MCF 10A (cell line): ENCODE data around the gene BAHD1. TPM values are rescaled to one million over a fixed set of nuclear protein-coding genes. Genes with fewer than 3 reads are reported as not detected.
A peak's percentile ranks its signal among the peaks of the same experiment; 100 is the strongest.

Experiments
- BruUV-seq: library from RNA; stranded (reverse); fragments of 400-500 nt; replicated peaks from 2 replicates; lab custom pipeline; 2021; lab: Mats Ljungman, UMichigan
- CTCF ChIA-PET: fragments of 300-600 bp; sonication (Branson Sonifier 250); formaldehyde crosslinking; extraction: SDS; loops from one replicate; lab custom pipeline; 2021; ENCODE audit warnings: antibody characterized with exemption, inconsistent platforms; lab: Yijun Ruan, JAX
- POLR2A ChIA-PET: fragments of 300-600, 350-650 bp; sonication (Branson Sonifier 250); formaldehyde crosslinking; extraction: SDS; loops from one replicate; lab custom pipeline; 2020; ENCODE audit warnings: antibody characterized with exemption, inconsistent platforms; lab: Yijun Ruan, JAX
- DNase-seq: peaks from one replicate; pipeline ENCODE4 v3.0.0-alpha.2; 2018; ENCODE audit not compliant: unreplicated experiment
- H3K27ac Mint-ChIP-seq: one replicate; pipeline ENCODE4 v1.8.0; 2022; ENCODE audit warnings: mild to moderate bottlenecking, low read depth, mixed read lengths; ENCODE audit not compliant: unreplicated experiment
- H3K27me3 Mint-ChIP-seq: one replicate; pipeline ENCODE4 v1.8.0; 2022; ENCODE audit warnings: mixed read lengths; ENCODE audit not compliant: insufficient read depth, unreplicated experiment
- H3K36me3 Mint-ChIP-seq: one replicate; pipeline ENCODE4 v1.8.0; 2022; ENCODE audit warnings: mild to moderate bottlenecking, moderate library complexity, mixed read lengths; ENCODE audit not compliant: insufficient read depth, unreplicated experiment
- H3K4me1 Mint-ChIP-seq: one replicate; pipeline ENCODE4 v1.8.0; 2022; ENCODE audit warnings: mixed read lengths; ENCODE audit not compliant: insufficient read depth, unreplicated experiment
- H3K4me3 Mint-ChIP-seq: one replicate; pipeline ENCODE4 v1.8.0; 2022; ENCODE audit warnings: mild to moderate bottlenecking, moderate library complexity, mixed read lengths; ENCODE audit not compliant: unreplicated experiment
- H3K9me3 Mint-ChIP-seq: one replicate; pipeline ENCODE4 v1.8.0; 2022; ENCODE audit warnings: mixed read lengths; ENCODE audit not compliant: unreplicated experiment
- CTCF ChIP-seq: fragments of 200-600 bp; IDR thresholded peaks from one replicate; pipeline ENCODE4 v1.8.0; 2022; ENCODE audit warnings: antibody characterized with exemption, mild to moderate bottlenecking; ENCODE audit not compliant: unreplicated experiment
- intact Hi-C: fragments of 100-400 bp; cut with micrococcal nuclease; formaldehyde crosslinking; loops from 2 replicates; pipeline ENCODE4 v1.14.1; 2022
- total RNA-seq: library from RNA; stranded (reverse); gene quantifications from 2 replicates; pipeline ENCODE4 v1.2.3, GENCODE V29; 2022

The BAHD1 gene
- total RNA-seq, 1 experiment from 2014 or later = 14.9 TPM

- no peak for TF ChIP-seq CTCF
- no TSS peak for BruUV-seq
- intact Hi-C loops = no loop called here
- Mint-ChIP-seq H3K36me3 (no peaks in the 10 kb centered on the region), H3K27ac (no peak overlapping the region), H3K4me1 (peaks cover 9% of the 10 kb centered on the region), H3K4me3 (peak overlapping the region; percentile 67), H3K9me3 (no peaks in the 10 kb centered on the region), H3K27me3 (no peaks in the 10 kb centered on the region)
- no peak for DNase-seq
- ChIA-PET POLR2A (interaction anchor here (0.6 kb wide), 2 partner anchors 133 to 362 kb away, joined by 3 to 4 read pairs; no protein-coding TSS in a partner anchor), CTCF (no interaction called here)
Observed at GRCh38 chr15:40512440-40512839, 71.7 kb downstream of the BAHD1 start.

GRCh38 chr15:40513609-40514008 lies 72.9 kb downstream of the BAHD1 start:
- Mint-ChIP-seq H3K27me3 (no peaks in the 10 kb centered on the region), H3K36me3 (no peaks in the 10 kb centered on the region), H3K4me3 (no peak overlapping the region), H3K4me1 (peaks cover 9% of the 10 kb centered on the region), H3K27ac (no peak overlapping the region), H3K9me3 (no peaks in the 10 kb centered on the region)
- ChIA-PET POLR2A (no interaction called here), CTCF (no interaction called here)
- no TSS peak for BruUV-seq
- TF ChIP-seq CTCF = no peak
- DNase-seq = no peak
- intact Hi-C loops = no loop called here

- intact Hi-C loops = no loop called here
- CTCF ChIA-PET = no interaction called here
- POLR2A ChIA-PET = no interaction called here
Observed at GRCh38 chr15:40516322-40516721, 75.6 kb downstream of the BAHD1 start.

More at GRCh38 chr15:40516322-40516721, 75.6 kb downstream of the BAHD1 start:
- no peak for DNase-seq
- TF ChIP-seq CTCF = no peak
- peaks cover 9% of the 10 kb centered on the region for H3K4me1 Mint-ChIP-seq
- no peak overlapping the region for H3K4me3 Mint-ChIP-seq
- H3K27me3 Mint-ChIP-seq = no peaks in the 10 kb centered on the region
- no peaks in the 10 kb centered on the region for H3K9me3 Mint-ChIP-seq
- no peak overlapping the region for H3K27ac Mint-ChIP-seq
- BruUV-seq = no TSS peak
- H3K36me3 Mint-ChIP-seq = no peaks in the 10 kb centered on the region

Other genes starting within 250 kb of the BAHD1 start
- gene PAK6, start 201.9 kb upstream of the BAHD1 start, total RNA-seq = 9.3 and 9.5 TPM in 2 replicates
- not detected in 2 replicates for gene ANKRD63, start 157.9 kb upstream of the BAHD1 start, total RNA-seq
- gene PLCB2, start 133.0 kb upstream of the BAHD1 start, total RNA-seq = 0.15 and 0.84 TPM in 2 replicates
- gene INAFM2, start 117.3 kb upstream of the BAHD1 start, total RNA-seq = 14.9 and 15.7 TPM in 2 replicates
- 36.0 and 45.3 TPM in 2 replicates for gene CCDC9B, start 100.0 kb upstream of the BAHD1 start, total RNA-seq
- not detected in 2 replicates for gene PHGR1, start 89.9 kb upstream of the BAHD1 start, total RNA-seq
- gene DISP2, start 82.7 kb upstream of the BAHD1 start, total RNA-seq = 1.8 and 2.1 TPM in 2 replicates
- gene KNSTRN, start 58.2 kb upstream of the BAHD1 start, total RNA-seq = 35.2 and 47.4 TPM in 2 replicates
- gene IVD, start 35.2 kb upstream of the BAHD1 start, total RNA-seq = 53.8 and 61.6 TPM in 2 replicates
- 5.8 and 7.3 TPM in 2 replicates for gene CHST14, start 30.0 kb downstream of the BAHD1 start, total RNA-seq
- gene CCDC32, start 124.1 kb downstream of the BAHD1 start, total RNA-seq = 17.9 and 18.1 TPM in 2 replicates
- 13.4 and 13.9 TPM in 2 replicates for gene RPUSD2, start 128.3 kb downstream of the BAHD1 start, total RNA-seq
- 7.9 and 11.4 TPM in 2 replicates for gene KNL1, start 153.3 kb downstream of the BAHD1 start, total RNA-seq